HEK293 (cell line): ENCODE measurements around the gene GBP6.

Experiments used
- CTCF ChIA-PET: fragments of 350-600 bp; formaldehyde crosslinking; extraction: SDS; loops from one replicate; lab custom pipeline; 2021; ENCODE audit warnings: antibody characterized with exemption; lab: Yijun Ruan, JAX
- POLR2A ChIA-PET: fragments of 300-600 bp; formaldehyde crosslinking; extraction: SDS; loops from one replicate; lab custom pipeline; 2020; ENCODE audit warnings: antibody characterized with exemption, inconsistent platforms; lab: Yijun Ruan, JAX
- H3K27ac ChIP-seq: fragments of 200-500 bp; sonication (Bioruptor generic); 2 replicates; pipeline ENCODE4 v1.5.1; 2014; ENCODE audit warnings: low read depth, low read length, control low read depth, inconsistent platforms; ENCODE audit errors: extremely low read depth
- H3K36me3 ChIP-seq, 2 experiments: fragments of 200-500 bp in 1 of 2; sonication (Bioruptor generic) in 1 of 2; 1 replicate in 1 of 2; 2 replicates in 1 of 2; pipeline ENCODE4 v1.5.1; 2014 to 2017; ENCODE audit warnings: inconsistent platforms in 2 of 2, low read length in 2 of 2; ENCODE audit not compliant: control insufficient read depth in 2 of 2, insufficient read depth in 1 of 2
- H3K4me1 ChIP-seq: fragments of 200-500 bp; sonication (Bioruptor generic); 2 replicates; pipeline ENCODE4 v1.5.1; 2014; ENCODE audit warnings: mild to moderate bottlenecking, low read length, inconsistent platforms; ENCODE audit not compliant: control insufficient read depth, insufficient read depth
- H3K4me3 ChIP-seq: 2 replicates; pipeline ENCODE4 v1.5.1; 2011; ENCODE audit warnings: low read depth, mild to moderate bottlenecking, control low read depth, low read length, moderate library complexity
- H3K9me3 ChIP-seq: fragments of 200-500 bp; sonication (Bioruptor generic); 2 replicates; pipeline ENCODE4 v1.5.1; 2014; ENCODE audit warnings: low read depth, low read length, inconsistent platforms; ENCODE audit not compliant: control insufficient read depth, insufficient read depth
- BCL11A ChIP-seq: fragments of 450-650 bp; formaldehyde crosslinking; IDR thresholded peaks from 2 replicates; pipeline ENCODE4 v1.5.1; 2016; ENCODE audit warnings: low read depth, missing biosample characterization, missing genetic modification characterization
- ELK4 ChIP-seq: IDR thresholded peaks from 2 replicates; pipeline ENCODE4 v1.6.1; 2011; ENCODE audit warnings: mild to moderate bottlenecking, low read depth, low read length, borderline replicate concordance
- KLF10 ChIP-seq: fragments of 450-650 bp; IDR thresholded peaks from 2 replicates; pipeline ENCODE4 v1.5.1; 2018; ENCODE audit warnings: missing biosample characterization, mild to moderate bottlenecking, missing genetic modification characterization
- KLF7 ChIP-seq: fragments of 450-650 bp; formaldehyde crosslinking; IDR thresholded peaks from 2 replicates; pipeline ENCODE4 v1.5.1; 2016; ENCODE audit warnings: missing biosample characterization, missing genetic modification characterization, borderline replicate concordance
- KLF9 ChIP-seq: fragments of 450-650 bp; formaldehyde crosslinking; IDR thresholded peaks from 2 replicates; pipeline ENCODE4 v1.5.1; 2016; ENCODE audit warnings: missing biosample characterization, missing genetic modification characterization, low read depth
- PRDM1 ChIP-seq: fragments of 450-650 bp; formaldehyde crosslinking; IDR thresholded peaks from 2 replicates; pipeline ENCODE4; 2016; ENCODE audit warnings: missing biosample characterization, missing genetic modification characterization
- TSHZ1 ChIP-seq: fragments of 450-650 bp; formaldehyde crosslinking; IDR thresholded peaks from 2 replicates; pipeline ENCODE4 v1.5.1; 2016; ENCODE audit warnings: missing biosample characterization, missing genetic modification characterization, borderline replicate concordance
- ZBTB7A ChIP-seq: fragments of 450-650 bp; formaldehyde crosslinking; IDR thresholded peaks from 2 replicates; pipeline ENCODE4 v1.5.1; 2016; ENCODE audit warnings: low read depth, missing biosample characterization, missing genetic modification characterization
- ZNF112 ChIP-seq: fragments of 450-650 bp; formaldehyde crosslinking; IDR thresholded peaks from 2 replicates; pipeline ENCODE4 v1.5.0; 2017; ENCODE audit warnings: missing biosample characterization, missing genetic modification characterization
- ZNF138 ChIP-seq: fragments of 450-650 bp; formaldehyde crosslinking; IDR thresholded peaks from 2 replicates; pipeline ENCODE4 v1.5.1; 2016; ENCODE audit warnings: missing biosample characterization, missing genetic modification characterization, borderline replicate concordance
- ZNF146 ChIP-seq: fragments of 450-650 bp; formaldehyde crosslinking; IDR thresholded peaks from 2 replicates; pipeline ENCODE4 v1.5.1; 2016; ENCODE audit warnings: missing biosample characterization, missing genetic modification characterization
- ZNF184 ChIP-seq: fragments of 450-650 bp; IDR thresholded peaks from 2 replicates; pipeline ENCODE4 v1.5.1; 2018; ENCODE audit warnings: missing biosample characterization, mild to moderate bottlenecking, missing genetic modification characterization
- ZNF341 ChIP-seq: fragments of 450-650 bp; formaldehyde crosslinking; IDR thresholded peaks from 2 replicates; pipeline ENCODE4; 2016; ENCODE audit warnings: low read depth, missing biosample characterization, missing genetic modification characterization
- ZNF366 ChIP-seq: fragments of 450-650 bp; formaldehyde crosslinking; conservative IDR thresholded peaks from 2 replicates; pipeline ENCODE4 v1.5.1; 2016; ENCODE audit warnings: missing biosample characterization, missing genetic modification characterization
- ZNF433 ChIP-seq: fragments of 450-650 bp; formaldehyde crosslinking; IDR thresholded peaks from 2 replicates; pipeline ENCODE4 v1.5.1; 2016; ENCODE audit warnings: missing biosample characterization, missing genetic modification characterization, low read depth
- ZNF488 ChIP-seq: fragments of 450-650 bp; formaldehyde crosslinking; IDR thresholded peaks from 2 replicates; pipeline ENCODE4 v1.5.1; 2016; ENCODE audit warnings: missing biosample characterization, missing genetic modification characterization
- ZNF549 ChIP-seq: fragments of 450-650 bp; IDR thresholded peaks from 2 replicates; pipeline ENCODE4 v1.5.1; 2018; ENCODE audit warnings: missing biosample characterization, missing genetic modification characterization, mild to moderate bottlenecking, inconsistent platforms, moderate library complexity
- ZNF585B ChIP-seq: fragments of 450-650 bp; formaldehyde crosslinking; IDR thresholded peaks from 2 replicates; pipeline ENCODE4 v1.5.1; 2016; ENCODE audit warnings: missing biosample characterization, missing genetic modification characterization
- ZNF600 ChIP-seq: fragments of 450-650 bp; formaldehyde crosslinking; IDR thresholded peaks from 2 replicates; pipeline ENCODE4 v1.5.1; 2016; ENCODE audit warnings: missing biosample characterization, missing genetic modification characterization
- ZNF626 ChIP-seq: fragments of 450-650 bp; sonication (Bioruptor Pico); formaldehyde crosslinking; IDR thresholded peaks from 2 replicates; pipeline ENCODE4 v1.5.1; 2018; ENCODE audit warnings: missing biosample characterization, missing genetic modification characterization, inconsistent platforms
- ZNF645 ChIP-seq: fragments of 450-650 bp; formaldehyde crosslinking; IDR thresholded peaks from 2 replicates; pipeline ENCODE4; 2016; ENCODE audit warnings: missing biosample characterization, missing genetic modification characterization
- ZNF670 ChIP-seq: fragments of 450-650 bp; formaldehyde crosslinking; IDR thresholded peaks from 2 replicates; pipeline ENCODE4 v1.5.1; 2016; ENCODE audit warnings: missing biosample characterization, missing genetic modification characterization, low read depth
- ZNF677 ChIP-seq: fragments of 450-650 bp; IDR thresholded peaks from 2 replicates; pipeline ENCODE4 v1.5.0; 2018; ENCODE audit warnings: missing biosample characterization, mild to moderate bottlenecking, missing genetic modification characterization, moderate library complexity
- ZNF776 ChIP-seq: fragments of 450-650 bp; formaldehyde crosslinking; IDR thresholded peaks from 2 replicates; pipeline ENCODE4 v1.5.0; 2017; ENCODE audit warnings: missing biosample characterization, missing genetic modification characterization, borderline replicate concordance
- ZNF777 ChIP-seq: fragments of 450-650 bp; formaldehyde crosslinking; IDR thresholded peaks from 2 replicates; pipeline ENCODE4 v1.5.1; 2017; ENCODE audit warnings: missing biosample characterization, missing genetic modification characterization, borderline replicate concordance
- ZNF830 ChIP-seq: fragments of 450-650 bp; IDR thresholded peaks from 2 replicates; pipeline ENCODE4 v1.5.0; 2018; ENCODE audit warnings: missing biosample characterization, missing genetic modification characterization, low read depth, mild to moderate bottlenecking, moderate library complexity
- TF ChIP-seq, protein P1 (sequence below): fragments of 450-650 bp; formaldehyde crosslinking; IDR thresholded peaks from 2 replicates; pipeline ENCODE4 v1.5.1; 2016; ENCODE audit warnings: missing biosample characterization, missing genetic modification characterization

Gene GBP6

DNA sequence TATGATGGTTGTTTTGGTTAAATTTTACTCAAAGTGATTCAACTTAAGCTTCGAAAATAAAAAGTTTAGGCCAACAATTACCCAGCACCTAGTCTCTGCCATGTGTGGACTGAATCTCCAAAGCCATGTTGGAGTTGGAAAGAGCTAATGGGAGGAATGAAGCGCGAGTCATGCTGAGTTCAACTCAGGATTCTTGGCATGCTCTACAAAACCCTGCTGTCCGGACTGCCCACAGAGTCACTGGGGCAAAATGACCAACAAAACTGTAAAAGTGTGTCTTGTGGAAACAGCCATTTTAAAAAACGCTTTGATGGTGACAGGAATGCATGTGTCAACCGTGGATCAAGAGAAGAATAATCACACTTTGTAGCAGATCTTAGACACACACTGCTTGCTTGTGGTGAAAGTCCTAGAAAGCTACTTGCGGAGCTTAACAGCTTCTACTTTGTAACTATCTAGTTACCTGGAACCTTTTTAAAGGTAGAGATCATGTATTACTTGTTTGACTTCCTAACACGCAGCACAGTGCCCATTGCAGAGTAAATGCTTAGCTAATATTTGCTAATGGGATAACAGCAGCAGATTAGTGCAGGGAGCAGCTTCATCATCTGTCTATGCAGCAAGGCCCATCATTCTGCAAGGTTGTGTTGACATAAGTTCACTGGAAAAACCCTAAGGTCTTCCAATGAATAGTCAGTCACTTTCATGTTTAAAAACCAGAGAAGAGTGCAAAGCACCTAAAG lies 7.0 kb upstream of the GBP6 start:
- Histone ChIP-seq H3K4me1 (peaks cover 10% of the 10 kb centered on the region), H3K36me3 (no peaks in the 10 kb centered on the region), H3K27ac (no peak overlapping the region), H3K4me3 (no peak overlapping the region), H3K9me3 (no peaks in the 10 kb centered on the region)
- ChIA-PET CTCF (interaction anchor here (0.6 to 3.1 kb wide), 7 partner anchors 47 to 373 kb away, joined by 3 to 18 read pairs (median 3); no protein-coding TSS in a partner anchor), POLR2A (no interaction called here)
- no peak for TF ChIP-seq PRDM1
- TF ChIP-seq ZNF341 (tag by site-specific recombination) = no peak
- TF ChIP-seq ZNF626 = no peak
- no peak for TF ChIP-seq BCL11A
- TF ChIP-seq KLF9 = no peak
- TF ChIP-seq ZNF677 (tag by site-specific recombination) = no peak
- TF ChIP-seq ZBTB7A (tag by site-specific recombination) = no peak
- TF ChIP-seq KLF10 (tag by site-specific recombination) = no peak
- no peak for TF ChIP-seq ZNF433 (tag by site-specific recombination)
- TF ChIP-seq ELK4 = no peak
- no peak for TF ChIP-seq ZNF138
- no peak for TF ChIP-seq ZNF645
- TF ChIP-seq ZNF184 (tag by site-specific recombination) = no peak
- no peak for TF ChIP-seq ZNF112 (tag by site-specific recombination)
- no peak for TF ChIP-seq ZNF777 (tag by site-specific recombination)
- no peak for TF ChIP-seq ZNF549 (tag by site-specific recombination)
- TF ChIP-seq ZNF600 (tag by site-specific recombination) = no peak
- TF ChIP-seq ZNF585B (tag by site-specific recombination) = no peak
- no peak for TF ChIP-seq ZNF776 (tag by site-specific recombination)

DNA sequence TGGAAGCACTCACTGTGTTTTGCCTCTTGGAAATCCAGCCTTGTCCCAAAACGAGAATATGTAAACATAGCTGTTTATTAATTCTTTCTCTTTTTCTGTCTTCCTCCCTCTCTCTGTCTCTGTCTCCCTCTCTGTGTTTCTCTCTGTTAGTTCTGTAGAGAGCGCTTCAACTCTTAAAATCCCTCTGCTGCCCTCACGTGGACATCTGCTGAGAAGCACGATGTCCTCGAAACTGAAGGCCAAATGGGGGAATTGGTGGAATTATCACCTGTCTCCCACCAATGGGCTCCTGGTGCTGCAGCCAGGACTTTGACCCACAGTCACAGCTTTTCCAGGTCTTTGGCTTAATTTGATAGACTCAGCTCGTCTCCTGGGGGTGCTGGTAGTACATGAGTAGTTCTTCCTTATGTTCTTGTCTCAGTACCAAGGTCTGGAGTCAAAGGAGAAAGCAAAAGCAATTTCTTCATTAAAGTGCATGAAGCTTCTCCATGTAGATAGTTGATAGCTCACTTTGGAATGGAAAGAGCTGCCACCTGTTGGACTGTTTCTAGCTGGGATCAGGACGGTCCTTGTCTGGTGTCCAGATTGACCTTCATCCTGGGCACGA lies 5.5 kb upstream of the GBP6 start:
- ChIA-PET POLR2A (no interaction called here), CTCF (interaction anchor here (0.6 to 3.1 kb wide), 28 partner anchors 8 to 405 kb away, joined by 3 to 18 read pairs (median 3); no protein-coding TSS in a partner anchor)
- H3K4me1 ChIP-seq = peaks cover 10% of the 10 kb centered on the region
- no peaks in the 10 kb centered on the region for H3K36me3 ChIP-seq
- no peak overlapping the region for H3K27ac ChIP-seq
- no peaks in the 10 kb centered on the region for H3K9me3 ChIP-seq
- no peak overlapping the region for H3K4me3 ChIP-seq
- TF ChIP-seq ZNF146 (tag by site-specific recombination) = no peak
- TF ChIP-seq KLF7 (tag by site-specific recombination) = no peak
- no peak for TF ChIP-seq ZNF830
- no peak for TF ChIP-seq ZNF670
- TF ChIP-seq PRDM1 = peak; percentile 79; the same call in 1 of the 2 replicates
- no peak for TF ChIP-seq TSHZ1 (tag by site-specific recombination)
- peak; percentile 61 for TF ChIP-seq ZNF366 (tag by site-specific recombination)
- TF ChIP-seq, protein P1, sequence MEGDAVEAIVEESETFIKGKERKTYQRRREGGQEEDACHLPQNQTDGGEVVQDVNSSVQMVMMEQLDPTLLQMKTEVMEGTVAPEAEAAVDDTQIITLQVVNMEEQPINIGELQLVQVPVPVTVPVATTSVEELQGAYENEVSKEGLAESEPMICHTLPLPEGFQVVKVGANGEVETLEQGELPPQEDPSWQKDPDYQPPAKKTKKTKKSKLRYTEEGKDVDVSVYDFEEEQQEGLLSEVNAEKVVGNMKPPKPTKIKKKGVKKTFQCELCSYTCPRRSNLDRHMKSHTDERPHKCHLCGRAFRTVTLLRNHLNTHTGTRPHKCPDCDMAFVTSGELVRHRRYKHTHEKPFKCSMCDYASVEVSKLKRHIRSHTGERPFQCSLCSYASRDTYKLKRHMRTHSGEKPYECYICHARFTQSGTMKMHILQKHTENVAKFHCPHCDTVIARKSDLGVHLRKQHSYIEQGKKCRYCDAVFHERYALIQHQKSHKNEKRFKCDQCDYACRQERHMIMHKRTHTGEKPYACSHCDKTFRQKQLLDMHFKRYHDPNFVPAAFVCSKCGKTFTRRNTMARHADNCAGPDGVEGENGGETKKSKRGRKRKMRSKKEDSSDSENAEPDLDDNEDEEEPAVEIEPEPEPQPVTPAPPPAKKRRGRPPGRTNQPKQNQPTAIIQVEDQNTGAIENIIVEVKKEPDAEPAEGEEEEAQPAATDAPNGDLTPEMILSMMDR (tag by site-specific recombination) = peak; percentile 78
- TF ChIP-seq ZNF488 (tag by site-specific recombination) = no peak
